ENCODE data around the gene ULK4. TPM values are rescaled to one million over a fixed set of nuclear protein-coding genes. Genes with fewer than 3 reads are reported as not detected.
"Not testable (repeated sequence)": the region's sequence is repeated elsewhere in the genome, so short reads cannot be mapped to it uniquely, and the experiment has no call there.

The ULK4 gene
- total and polyA plus RNA-seq, 10 donors: 2.0 to 33.3 (median 12.9) TPM

- DNase-seq: no peak
- H3K4me3 ChIP-seq: no peak overlapping the region
- intact Hi-C loops (cut with DNase I; ENCODE audit: low total_unique reads): no loop called here
- no peaks in the 10 kb centered on the region for H3K36me3 ChIP-seq
- peaks cover 0 to 4% (median 0%) of the 10 kb centered on the region in 6 donors for H3K4me1 ChIP-seq
- no peak overlapping the region for H3K27ac ChIP-seq
- WGBS, 5 donors: 70 to 89% (median 77%) methylated on average over 6 of the region's 6 CpGs
- no peaks in the 10 kb centered on the region for H3K27me3 ChIP-seq (replicated peaks in 1 of 7)
- peaks cover 0 to 11% (median 0%) of the 10 kb centered on the region in 8 donors for H3K9me3 ChIP-seq
- TF ChIP-seq POLR2AphosphoS5 (IDR thresholded peaks at IDR 0.05) (no peak), POLR2A (IDR thresholded peaks at IDR 0.05) (no peak)
- TF ChIP-seq, protein P1, sequence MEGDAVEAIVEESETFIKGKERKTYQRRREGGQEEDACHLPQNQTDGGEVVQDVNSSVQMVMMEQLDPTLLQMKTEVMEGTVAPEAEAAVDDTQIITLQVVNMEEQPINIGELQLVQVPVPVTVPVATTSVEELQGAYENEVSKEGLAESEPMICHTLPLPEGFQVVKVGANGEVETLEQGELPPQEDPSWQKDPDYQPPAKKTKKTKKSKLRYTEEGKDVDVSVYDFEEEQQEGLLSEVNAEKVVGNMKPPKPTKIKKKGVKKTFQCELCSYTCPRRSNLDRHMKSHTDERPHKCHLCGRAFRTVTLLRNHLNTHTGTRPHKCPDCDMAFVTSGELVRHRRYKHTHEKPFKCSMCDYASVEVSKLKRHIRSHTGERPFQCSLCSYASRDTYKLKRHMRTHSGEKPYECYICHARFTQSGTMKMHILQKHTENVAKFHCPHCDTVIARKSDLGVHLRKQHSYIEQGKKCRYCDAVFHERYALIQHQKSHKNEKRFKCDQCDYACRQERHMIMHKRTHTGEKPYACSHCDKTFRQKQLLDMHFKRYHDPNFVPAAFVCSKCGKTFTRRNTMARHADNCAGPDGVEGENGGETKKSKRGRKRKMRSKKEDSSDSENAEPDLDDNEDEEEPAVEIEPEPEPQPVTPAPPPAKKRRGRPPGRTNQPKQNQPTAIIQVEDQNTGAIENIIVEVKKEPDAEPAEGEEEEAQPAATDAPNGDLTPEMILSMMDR (IDR thresholded peaks at IDR 0.05 in 8 of 11, conservative IDR thresholded peaks at IDR 0.05 in 3 of 11): no peak
Observed at GRCh38 chr3:41286305-41286704, 675.6 kb downstream of the ULK4 start.

DNA sequence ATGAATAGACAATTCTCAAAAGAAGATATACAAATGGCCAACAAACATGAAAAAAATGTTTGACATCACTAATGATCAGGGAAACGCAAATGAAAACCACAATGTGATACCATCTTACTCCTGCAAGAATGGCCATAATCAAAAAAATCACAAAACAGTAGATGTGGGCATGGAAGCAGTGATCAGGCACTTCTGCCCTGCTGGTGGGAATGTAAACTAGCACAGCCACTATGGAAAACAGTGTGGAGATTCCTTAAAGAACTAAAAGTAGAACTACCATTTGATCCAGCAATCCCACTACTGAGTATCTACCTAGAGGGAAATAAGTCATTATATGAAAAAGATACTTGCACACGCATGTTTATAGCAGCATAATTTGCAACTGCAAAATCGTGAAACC, 677.0 kb downstream of the ULK4 start:
- WGBS, 5 donors: 81 to 94% (median 88%) methylated on average over 3 of the region's 3 CpGs
- peaks cover 0 to 11% (median 0%) of the 10 kb centered on the region in 8 donors for H3K9me3 ChIP-seq
- intact Hi-C loops (cut with DNase I; ENCODE audit: low total_unique reads); DNase-seq; H3K27me3 ChIP-seq (replicated peaks in 1 of 7); H3K4me3 ChIP-seq; H3K4me1 ChIP-seq; H3K27ac ChIP-seq; H3K36me3 ChIP-seq: not testable (repeated sequence)

DNA sequence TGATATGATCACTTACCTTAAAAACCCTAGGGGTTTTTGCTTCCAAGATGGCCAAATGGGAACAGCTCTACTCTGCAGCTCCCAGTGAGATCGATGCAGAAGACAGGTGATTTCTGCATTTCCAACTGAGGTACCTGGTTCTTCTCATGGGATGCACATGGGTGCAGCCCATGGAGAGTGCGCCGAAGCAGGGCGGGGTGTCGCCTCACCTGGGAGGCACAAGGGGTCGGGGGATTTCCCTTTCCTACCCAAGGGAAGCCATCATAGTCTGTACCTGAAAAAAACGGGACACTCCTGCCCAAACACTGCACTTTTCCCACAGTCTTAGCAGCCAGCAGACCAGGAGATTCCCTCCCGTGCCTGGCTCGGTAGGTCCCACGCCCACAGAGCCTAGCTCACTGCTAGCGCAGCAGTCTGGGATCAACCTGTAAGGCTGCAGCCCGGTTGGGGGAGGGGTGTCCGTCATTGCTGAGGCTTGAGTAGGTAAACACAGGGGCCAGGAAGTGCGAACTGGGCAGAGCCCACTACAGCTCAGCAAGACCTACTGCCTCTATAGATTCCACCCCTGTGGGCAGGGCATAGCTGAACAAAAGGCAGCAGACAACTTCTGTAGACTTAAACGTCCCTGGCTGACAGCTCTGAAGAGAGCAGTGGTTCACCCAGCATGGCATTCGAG, 684.0 kb downstream of the ULK4 start:
- TF ChIP-seq POLR2A (IDR thresholded peaks at IDR 0.05): no peak
- TF ChIP-seq, protein P1 (IDR thresholded peaks at IDR 0.05 in 8 of 11, conservative IDR thresholded peaks at IDR 0.05 in 3 of 11): no peak
- TF ChIP-seq POLR2AphosphoS5 (IDR thresholded peaks at IDR 0.05): no peak
- 83 to 91% (median 85%) methylated on average over 9 to 16 of the region's 16 CpGs for WGBS, 5 donors
- no peaks in the 10 kb centered on the region for H3K27me3 ChIP-seq (replicated peaks in 1 of 7)
- H3K4me3 ChIP-seq: no peak overlapping the region
- no peaks in the 10 kb centered on the region for H3K36me3 ChIP-seq
- no peak for DNase-seq
- H3K9me3 ChIP-seq: peaks cover 0 to 17% (median 6%) of the 10 kb centered on the region in 8 donors
- H3K4me1 ChIP-seq: no peaks in the 10 kb centered on the region
- intact Hi-C loops (cut with DNase I; ENCODE audit: low total_unique reads): no loop called here
- no peak overlapping the region for H3K27ac ChIP-seq

- H3K9me3 ChIP-seq: peaks cover 0 to 30% (median 16%) of the 10 kb centered on the region in 8 donors
- no peaks in the 10 kb centered on the region for H3K4me1 ChIP-seq
- no peak overlapping the region for H3K27ac ChIP-seq
- no peaks in the 10 kb centered on the region for H3K36me3 ChIP-seq
- WGBS, 5 donors: 84 to 94% (median 89%) methylated on average over 4 of the region's 4 CpGs
- H3K4me3 ChIP-seq: no peak overlapping the region
- DNase-seq: no peak
- no peaks in the 10 kb centered on the region for H3K27me3 ChIP-seq (replicated peaks in 1 of 7)
- TF ChIP-seq, protein P1 (IDR thresholded peaks at IDR 0.05 in 8 of 11, conservative IDR thresholded peaks at IDR 0.05 in 3 of 11): no peak
- TF ChIP-seq POLR2A (IDR thresholded peaks at IDR 0.05) (no peak), POLR2AphosphoS5 (IDR thresholded peaks at IDR 0.05) (no peak)
- intact Hi-C loops (cut with DNase I; ENCODE audit: low total_unique reads): no loop called here
Observed at GRCh38 chr3:41276191-41276590, 685.7 kb downstream of the ULK4 start.

All from spleen (tissue), 11 donors.